ENCODE data around the gene TMEM147. TPM values are rescaled to one million over a fixed set of nuclear protein-coding genes. Genes with fewer than 3 reads are reported as not detected.

The TMEM147 gene
- total RNA-seq, 2 donors from 2014 or later: 49.7 to 75.8 TPM

GRCh38 chr19:35519291-35519690 lies 26.1 kb upstream of the TMEM147 start:
- DNase-seq (ENCODE audit: low spot score) (no peak), ATAC-seq (ENCODE audit: insufficient number of reproducible peaks, low FRiP score, low read depth) (no peak)
- H3K9me3 ChIP-seq: no peaks in the 10 kb centered on the region
- no peaks in the 10 kb centered on the region for H3K4me1 ChIP-seq (ENCODE audit: control insufficient read depth in 1 of 2, low read depth in 2 of 2)
- H3K36me3 ChIP-seq: no peaks in the 10 kb centered on the region
- H3K4me3 ChIP-seq: no peak overlapping the region
- no peak overlapping the region for H3K27ac ChIP-seq
- H3K27me3 ChIP-seq (replicated peaks; ENCODE audit: insufficient read depth): no peaks in the 10 kb centered on the region
- no peak for TF ChIP-seq CTCF (IDR thresholded peaks at IDR 0.05)

- TF ChIP-seq CTCF (IDR thresholded peaks at IDR 0.05): no peak
- Histone ChIP-seq H3K27me3 (replicated peaks; ENCODE audit: insufficient read depth) (no peaks in the 10 kb centered on the region), H3K27ac (no peak overlapping the region), H3K9me3 (no peaks in the 10 kb centered on the region), H3K4me3 (no peak overlapping the region), H3K36me3 (no peaks in the 10 kb centered on the region), H3K4me1 (ENCODE audit: control insufficient read depth in 1 of 2, low read depth in 2 of 2) (no peaks in the 10 kb centered on the region)
- no peak for ATAC-seq (ENCODE audit: insufficient number of reproducible peaks, low FRiP score, low read depth)
- no peak for DNase-seq (ENCODE audit: low spot score)
These were observed 24.2 kb upstream of the TMEM147 start for GRCh38 chr19:35521124-35521743.

GRCh38 chr19:35522745-35523327 lies 22.6 kb upstream of the TMEM147 start:
- TF ChIP-seq CTCF (IDR thresholded peaks at IDR 0.05): no peak
- Histone ChIP-seq H3K4me1 (ENCODE audit: control insufficient read depth in 1 of 2, low read depth in 2 of 2) (no peaks in the 10 kb centered on the region), H3K36me3 (no peaks in the 10 kb centered on the region), H3K27me3 (replicated peaks; ENCODE audit: insufficient read depth) (no peaks in the 10 kb centered on the region), H3K9me3 (no peaks in the 10 kb centered on the region), H3K4me3 (no peak overlapping the region), H3K27ac (no peak overlapping the region)
- DNase-seq (ENCODE audit: low spot score) (no peak), ATAC-seq (ENCODE audit: insufficient number of reproducible peaks, low FRiP score, low read depth) (no peak)

GRCh38 chr19:35524181-35524837 lies 21.1 kb upstream of the TMEM147 start:
- H3K27ac ChIP-seq: no peak overlapping the region
- H3K4me3 ChIP-seq: no peak overlapping the region
- TF ChIP-seq CTCF (IDR thresholded peaks at IDR 0.05): no peak
- H3K9me3 ChIP-seq: no peaks in the 10 kb centered on the region
- H3K4me1 ChIP-seq (ENCODE audit: control insufficient read depth in 1 of 2, low read depth in 2 of 2): no peaks in the 10 kb centered on the region
- ATAC-seq (ENCODE audit: insufficient number of reproducible peaks, low FRiP score, low read depth) (no peak), DNase-seq (ENCODE audit: low spot score) (no peak)
- H3K36me3 ChIP-seq: no peaks in the 10 kb centered on the region
- no peaks in the 10 kb centered on the region for H3K27me3 ChIP-seq (replicated peaks; ENCODE audit: insufficient read depth)

- Histone ChIP-seq H3K27ac (no peak overlapping the region), H3K36me3 (no peaks in the 10 kb centered on the region), H3K4me3 (no peak overlapping the region), H3K27me3 (replicated peaks; ENCODE audit: insufficient read depth) (no peaks in the 10 kb centered on the region), H3K4me1 (ENCODE audit: control insufficient read depth in 1 of 2, low read depth in 2 of 2) (no peaks in the 10 kb centered on the region), H3K9me3 (no peaks in the 10 kb centered on the region)
- no peak for TF ChIP-seq CTCF (IDR thresholded peaks at IDR 0.05)
- ATAC-seq (ENCODE audit: insufficient number of reproducible peaks, low FRiP score, low read depth) (no peak), DNase-seq (ENCODE audit: low spot score) (no peak)
These were observed 19.6 kb upstream of the TMEM147 start for GRCh38 chr19:35525873-35526272.

Data from thoracic aorta (tissue), 2 donors.